ENCODE data around the gene COL12A1. TPM values are rescaled to one million over a fixed set of nuclear protein-coding genes. Genes with fewer than 3 reads are reported as not detected.

The COL12A1 gene
- total and polyA plus RNA-seq, 2 donors (not counting 3 experiments of a cell fraction or from before 2014, with no cell fraction given) = 48.5 to 89.1 TPM

DNA sequence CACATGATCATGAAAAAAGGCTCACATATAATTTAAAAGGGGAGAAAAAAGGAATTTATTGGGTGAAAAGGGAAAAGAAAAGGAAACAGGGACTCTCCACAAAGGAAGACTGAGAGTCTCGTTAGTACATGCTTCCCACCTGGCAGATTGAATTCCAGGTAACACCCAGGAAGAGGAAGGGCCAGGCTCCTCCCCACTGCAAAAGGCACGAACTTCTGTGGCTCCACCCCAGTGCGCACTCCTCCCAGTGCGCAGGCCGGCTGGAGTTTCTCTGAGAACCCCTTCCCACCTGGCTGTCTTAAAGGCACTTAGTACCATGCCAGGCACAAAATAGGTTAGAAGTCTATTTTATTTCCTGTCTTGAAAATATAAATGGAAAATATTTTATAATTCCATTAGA, 129.8 kb downstream of the COL12A1 start:
- H3K4me1 ChIP-seq (ENCODE audit: control insufficient read depth, extremely low read depth, insufficient read depth, low read length) = no peaks in the 10 kb centered on the region
- no peaks in the 10 kb centered on the region for H3K79me2 ChIP-seq (ENCODE audit: control insufficient read depth, insufficient read depth, low read length)
- H3K9ac ChIP-seq (replicated peaks; ENCODE audit: extremely low read depth, insufficient read depth, low read length) = no peak overlapping the region
- intact Hi-C loops (cut with micrococcal nuclease) (no loop called here), dilution Hi-C loops (cut with MboI; ENCODE audit: extremely low pct_ligation_motif_present, low sequenced_read_pairs) (no loop called here)
- H3K27ac ChIP-seq (ENCODE audit: insufficient read depth, low read depth, low read length) = no peak overlapping the region
- FAIRE-seq = no peak
- no peaks in the 10 kb centered on the region for H3K27me3 ChIP-seq (ENCODE audit: control insufficient read depth in 2 of 2, insufficient read depth in 2 of 2, low read length in 2 of 2)
- H2AFZ ChIP-seq (ENCODE audit: low read depth, low read length) = no peak overlapping the region
- ChIA-PET POLR2A (no interaction called here), CTCF (interaction anchor here (0.7 kb wide), 1 partner anchor 13 kb away, joined by 3 read pairs; no protein-coding TSS in a partner anchor)
- no peaks in the 10 kb centered on the region for H4K20me1 ChIP-seq (replicated peaks; ENCODE audit: control insufficient read depth, extremely low read depth, insufficient read depth, low read length)
- TF ChIP-seq EZH2 (IDR thresholded peaks at IDR 0.05; ENCODE audit: borderline replicate concordance, low read depth, low read length, severe bottlenecking) = no peak
- TF ChIP-seq POLR2A (IDR thresholded peaks at IDR 0.05; ENCODE audit: low read depth, low read length) = no peak
- no peak for TF ChIP-seq GATA2 (IDR thresholded peaks at IDR 0.05; ENCODE audit: insufficient read depth, insufficient read length, low read depth, low read length)
- TF ChIP-seq, protein P1, sequence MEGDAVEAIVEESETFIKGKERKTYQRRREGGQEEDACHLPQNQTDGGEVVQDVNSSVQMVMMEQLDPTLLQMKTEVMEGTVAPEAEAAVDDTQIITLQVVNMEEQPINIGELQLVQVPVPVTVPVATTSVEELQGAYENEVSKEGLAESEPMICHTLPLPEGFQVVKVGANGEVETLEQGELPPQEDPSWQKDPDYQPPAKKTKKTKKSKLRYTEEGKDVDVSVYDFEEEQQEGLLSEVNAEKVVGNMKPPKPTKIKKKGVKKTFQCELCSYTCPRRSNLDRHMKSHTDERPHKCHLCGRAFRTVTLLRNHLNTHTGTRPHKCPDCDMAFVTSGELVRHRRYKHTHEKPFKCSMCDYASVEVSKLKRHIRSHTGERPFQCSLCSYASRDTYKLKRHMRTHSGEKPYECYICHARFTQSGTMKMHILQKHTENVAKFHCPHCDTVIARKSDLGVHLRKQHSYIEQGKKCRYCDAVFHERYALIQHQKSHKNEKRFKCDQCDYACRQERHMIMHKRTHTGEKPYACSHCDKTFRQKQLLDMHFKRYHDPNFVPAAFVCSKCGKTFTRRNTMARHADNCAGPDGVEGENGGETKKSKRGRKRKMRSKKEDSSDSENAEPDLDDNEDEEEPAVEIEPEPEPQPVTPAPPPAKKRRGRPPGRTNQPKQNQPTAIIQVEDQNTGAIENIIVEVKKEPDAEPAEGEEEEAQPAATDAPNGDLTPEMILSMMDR (IDR thresholded peaks at IDR 0.05; ENCODE audit: extremely low read depth in 1 of 2, insufficient read depth in 1 of 2, low read depth in 1 of 2, low read length in 2 of 2) = no peak
- no peak for TF ChIP-seq FOS (IDR thresholded peaks at IDR 0.05; ENCODE audit: borderline replicate concordance, insufficient read depth, low read length)
- no peak for TF ChIP-seq MYC (IDR thresholded peaks at IDR 0.05; ENCODE audit: low read depth, low read length)
- TF ChIP-seq, protein P2, sequence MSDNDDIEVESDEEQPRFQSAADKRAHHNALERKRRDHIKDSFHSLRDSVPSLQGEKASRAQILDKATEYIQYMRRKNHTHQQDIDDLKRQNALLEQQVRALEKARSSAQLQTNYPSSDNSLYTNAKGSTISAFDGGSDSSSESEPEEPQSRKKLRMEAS (IDR thresholded peaks at IDR 0.05; ENCODE audit: insufficient read depth, insufficient read length) = no peak
- no TSS peak for BruUV-seq (replicated peaks)
- no peaks in the 10 kb centered on the region for H3K9me1 ChIP-seq (replicated peaks; ENCODE audit: control insufficient read depth, extremely low read depth, insufficient read depth, low read length)
- H3K4me3 ChIP-seq (replicated peaks in 1 of 3; ENCODE audit: insufficient read depth in 1 of 3, low read depth in 1 of 3, low read length in 3 of 3) = no peak overlapping the region
- H3K9me3 ChIP-seq (replicated peaks; ENCODE audit: control insufficient read depth, insufficient read depth, low read length) = no peaks in the 10 kb centered on the region
- no peak for DNase-seq (ENCODE audit: low read depth, low spot score)
- no peaks in the 10 kb centered on the region for H3K36me3 ChIP-seq (ENCODE audit: control insufficient read depth in 2 of 2, extremely low read depth in 1 of 2, insufficient read depth in 2 of 2, low read length in 2 of 2)
- H3K4me2 ChIP-seq (ENCODE audit: insufficient read depth, low read length) = no peak overlapping the region

Measured in endothelial cell of umbilical vein (primary cell).